Neural cell (in vitro differentiated cells): Measurements from ENCODE around the gene KRT82.

Experiments used
- CTCF ChIP-seq: fragments of 450-650 bp; IDR thresholded peaks from 2 replicates; pipeline ENCODE4 v1.5.1; 2014; ENCODE audit warnings: antibody characterized with exemption, mild to moderate bottlenecking, moderate library complexity; ENCODE audit not compliant: poor library complexity, severe bottlenecking
- EP300 ChIP-seq: fragments of 450-650 bp; conservative IDR thresholded peaks from 2 replicates; pipeline ENCODE4 v1.6.1; 2014; ENCODE audit warnings: antibody characterized with exemption, mild to moderate bottlenecking, moderate library complexity; ENCODE audit not compliant: poor library complexity, severe bottlenecking
- MXI1 ChIP-seq: fragments of 450-650 bp; conservative IDR thresholded peaks from 2 replicates; pipeline ENCODE4 v1.6.1; 2014; ENCODE audit warnings: antibody characterized with exemption, mild to moderate bottlenecking; ENCODE audit not compliant: poor library complexity, severe bottlenecking
- POLR2AphosphoS5 ChIP-seq: IDR thresholded peaks from 2 replicates; pipeline ENCODE4 v1.6.1; 2012
- RAD21 ChIP-seq: fragments of 450-650 bp; conservative IDR thresholded peaks from 2 replicates; pipeline ENCODE4 v1.6.1; 2014; ENCODE audit warnings: antibody characterized with exemption, mild to moderate bottlenecking, moderate library complexity
- SMC3 ChIP-seq: fragments of 450-650 bp; conservative IDR thresholded peaks from 2 replicates; pipeline ENCODE4 v1.6.1; 2014; ENCODE audit warnings: antibody characterized with exemption, mild to moderate bottlenecking, moderate library complexity; ENCODE audit not compliant: poor library complexity
- TAF1 ChIP-seq: IDR thresholded peaks from 2 replicates; pipeline ENCODE4 v1.6.1; 2012; ENCODE audit warnings: low read depth

GRCh38 chr12:52448228-52448627 is 42.1 kb upstream of the KRT82 start:
- TF ChIP-seq CTCF = no peak
- TF ChIP-seq POLR2AphosphoS5 = no peak
- no peak for TF ChIP-seq EP300
- no peak for TF ChIP-seq MXI1
- no peak for TF ChIP-seq RAD21
- TF ChIP-seq SMC3 = no peak
- TF ChIP-seq TAF1 = no peak
